Suprapubic skin (tissue), 3 donors: ENCODE measurements around the gene PDXDC1.
"Not testable (repeated sequence)": the region's sequence is repeated elsewhere in the genome, so short reads cannot be mapped to it uniquely, and the experiment has no call there.

ENCODE experiments used
- EP300 ChIP-seq: sonication (generic); formaldehyde crosslinking; IDR thresholded peaks from one replicate; pipeline ENCODE4 v1.6.1; 2017; ENCODE audit warnings: antibody characterized with exemption
- POLR2A ChIP-seq, 2 donors: fragments of 450-650 bp; IDR thresholded peaks; one replicate each; pipeline ENCODE4 v1.6.1; 2017; ENCODE audit warnings: antibody characterized with exemption in 2 of 2, mild to moderate bottlenecking in 2 of 2, moderate library complexity in 2 of 2
- TF ChIP-seq, protein P1 (sequence below), 2 donors: fragments of 200-600 bp in 1 of 2; fragments of 450-650 bp in 1 of 2; sonication (generic) in 1 of 2; IDR thresholded peaks; one replicate each; pipeline ENCODE4 v1.5.1; 2016 to 2019; ENCODE audit warnings: antibody characterized with exemption in 2 of 2, mild to moderate bottlenecking in 1 of 2, moderate library complexity in 1 of 2

DNA sequence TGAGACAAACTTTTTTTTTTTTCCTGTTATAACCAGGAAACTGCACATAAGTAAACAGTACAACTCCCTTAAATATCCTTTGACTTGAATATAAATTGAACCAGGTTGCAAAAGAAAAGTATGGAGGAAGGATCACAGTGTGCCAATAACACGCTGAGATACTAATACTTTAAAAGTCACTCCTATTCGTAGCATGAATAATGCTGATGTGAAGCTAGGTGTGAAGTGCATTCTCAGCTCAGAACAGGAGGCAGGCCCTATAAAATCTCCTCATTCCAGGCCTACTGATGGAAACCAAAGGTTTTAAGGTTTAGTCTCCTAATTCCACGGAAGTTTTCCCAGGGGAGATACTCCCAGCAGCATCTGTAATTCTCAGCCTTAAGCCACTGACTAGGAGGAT, 25.0 kb downstream of the PDXDC1 start:
- TF ChIP-seq EP300; POLR2A (IDR thresholded peaks at IDR 0.05): not testable (repeated sequence)
- TF ChIP-seq, protein P1, sequence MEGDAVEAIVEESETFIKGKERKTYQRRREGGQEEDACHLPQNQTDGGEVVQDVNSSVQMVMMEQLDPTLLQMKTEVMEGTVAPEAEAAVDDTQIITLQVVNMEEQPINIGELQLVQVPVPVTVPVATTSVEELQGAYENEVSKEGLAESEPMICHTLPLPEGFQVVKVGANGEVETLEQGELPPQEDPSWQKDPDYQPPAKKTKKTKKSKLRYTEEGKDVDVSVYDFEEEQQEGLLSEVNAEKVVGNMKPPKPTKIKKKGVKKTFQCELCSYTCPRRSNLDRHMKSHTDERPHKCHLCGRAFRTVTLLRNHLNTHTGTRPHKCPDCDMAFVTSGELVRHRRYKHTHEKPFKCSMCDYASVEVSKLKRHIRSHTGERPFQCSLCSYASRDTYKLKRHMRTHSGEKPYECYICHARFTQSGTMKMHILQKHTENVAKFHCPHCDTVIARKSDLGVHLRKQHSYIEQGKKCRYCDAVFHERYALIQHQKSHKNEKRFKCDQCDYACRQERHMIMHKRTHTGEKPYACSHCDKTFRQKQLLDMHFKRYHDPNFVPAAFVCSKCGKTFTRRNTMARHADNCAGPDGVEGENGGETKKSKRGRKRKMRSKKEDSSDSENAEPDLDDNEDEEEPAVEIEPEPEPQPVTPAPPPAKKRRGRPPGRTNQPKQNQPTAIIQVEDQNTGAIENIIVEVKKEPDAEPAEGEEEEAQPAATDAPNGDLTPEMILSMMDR (IDR thresholded peaks at IDR 0.05): not testable (repeated sequence)
